NCI-H128 (cell line): ENCODE results near the gene WNT10A.

Source experiments
- DNase-seq: peaks from one replicate; lab custom pipeline; 2025; ENCODE audit not compliant: unreplicated experiment; lab: John Stamatoyannopoulos, UW

The WNT10A gene

DNA sequence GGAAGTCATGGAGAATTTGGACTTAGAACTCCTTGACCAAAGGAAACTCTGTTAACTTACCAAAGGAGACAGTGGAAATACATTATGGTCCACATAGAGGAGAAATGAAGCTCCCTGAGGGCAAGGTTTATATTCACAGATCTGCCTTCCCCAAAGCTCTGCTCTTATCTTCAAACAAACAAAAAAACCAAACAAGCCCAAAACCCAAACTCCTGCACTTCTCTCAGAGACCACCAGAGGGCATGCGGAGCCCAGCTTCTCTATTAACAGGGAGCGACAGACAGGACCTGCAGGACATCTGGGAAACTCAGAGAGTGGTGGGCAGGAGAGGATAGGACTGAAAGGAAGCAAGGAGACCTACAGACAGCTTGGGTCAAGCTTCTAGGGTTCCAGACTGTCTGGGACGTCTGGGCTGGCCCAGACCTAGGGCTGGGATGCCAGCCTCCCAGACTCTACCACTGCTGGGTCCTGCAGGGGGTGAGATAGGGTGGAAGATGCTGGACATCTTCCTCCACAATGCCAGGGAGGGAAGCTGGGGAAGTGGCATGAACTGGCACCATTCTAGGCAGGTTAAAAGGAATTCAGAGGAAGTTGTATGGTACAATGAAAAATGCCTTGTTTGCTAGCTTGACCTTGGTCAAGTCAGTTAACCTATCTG is 4.0 kb upstream of the WNT10A start:
- DNase-seq: peak; percentile 33

DNA sequence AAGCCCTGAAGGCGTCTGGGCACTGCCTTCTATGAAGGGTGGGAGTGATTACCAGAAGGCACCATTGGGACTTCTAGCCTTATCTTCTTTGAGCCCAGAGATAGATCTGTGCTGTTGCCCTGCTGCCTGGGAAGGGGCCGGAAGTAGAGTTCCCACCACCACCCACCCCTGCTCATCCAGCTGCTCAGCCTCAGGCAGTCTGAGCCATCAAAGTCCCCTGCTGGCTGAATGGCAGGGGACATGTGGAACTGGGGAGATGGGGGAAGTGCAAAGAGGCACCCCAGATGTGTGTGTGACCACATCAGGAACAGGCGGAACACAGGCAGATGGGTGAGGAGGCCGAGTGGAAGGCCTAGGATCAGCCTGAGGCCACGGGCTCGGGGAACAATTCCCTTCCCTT is 3.3 kb upstream of the WNT10A start:
- no peak for DNase-seq

DNA sequence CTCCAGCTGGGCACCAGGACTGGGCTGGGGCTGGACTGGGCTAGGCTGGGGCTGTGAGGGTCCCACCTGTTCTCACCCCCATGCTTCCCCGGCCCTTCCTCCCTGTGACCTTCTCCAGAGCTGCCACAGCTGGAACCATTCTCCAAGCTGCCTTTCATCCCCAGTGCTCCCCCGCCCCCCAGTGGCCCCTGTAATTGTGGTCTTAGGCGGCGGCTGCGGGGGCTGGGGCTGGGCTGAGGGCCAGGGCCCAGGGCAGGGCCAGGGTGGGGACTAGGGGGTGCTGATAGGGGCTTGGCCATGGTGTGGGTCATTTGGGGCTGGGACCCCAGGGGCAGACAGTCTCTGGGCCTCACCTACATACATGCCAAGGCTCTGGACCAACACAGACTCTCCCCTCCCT is 2.8 kb upstream of the WNT10A start:
- DNase-seq: no peak

DNA sequence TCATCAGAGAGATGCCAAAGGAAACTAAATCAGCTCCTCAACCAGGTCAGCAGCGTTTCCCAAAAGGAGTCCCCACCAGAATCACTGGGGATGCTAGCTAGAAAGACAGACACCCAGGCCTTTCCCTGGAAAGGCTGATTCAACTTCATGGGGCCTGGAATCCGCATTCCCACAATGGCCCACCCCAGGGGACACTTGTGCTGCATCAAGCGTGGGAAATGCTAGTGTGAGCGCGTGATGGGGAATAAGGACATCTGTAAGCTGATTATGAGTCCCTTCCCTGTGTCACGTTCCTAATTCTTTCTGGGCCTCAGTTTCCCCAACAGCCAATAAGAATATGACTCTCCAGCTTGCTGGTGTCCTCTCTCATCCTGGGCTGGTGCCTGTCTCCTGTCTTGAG is 2.2 kb upstream of the WNT10A start:
- DNase-seq: no peak

DNA sequence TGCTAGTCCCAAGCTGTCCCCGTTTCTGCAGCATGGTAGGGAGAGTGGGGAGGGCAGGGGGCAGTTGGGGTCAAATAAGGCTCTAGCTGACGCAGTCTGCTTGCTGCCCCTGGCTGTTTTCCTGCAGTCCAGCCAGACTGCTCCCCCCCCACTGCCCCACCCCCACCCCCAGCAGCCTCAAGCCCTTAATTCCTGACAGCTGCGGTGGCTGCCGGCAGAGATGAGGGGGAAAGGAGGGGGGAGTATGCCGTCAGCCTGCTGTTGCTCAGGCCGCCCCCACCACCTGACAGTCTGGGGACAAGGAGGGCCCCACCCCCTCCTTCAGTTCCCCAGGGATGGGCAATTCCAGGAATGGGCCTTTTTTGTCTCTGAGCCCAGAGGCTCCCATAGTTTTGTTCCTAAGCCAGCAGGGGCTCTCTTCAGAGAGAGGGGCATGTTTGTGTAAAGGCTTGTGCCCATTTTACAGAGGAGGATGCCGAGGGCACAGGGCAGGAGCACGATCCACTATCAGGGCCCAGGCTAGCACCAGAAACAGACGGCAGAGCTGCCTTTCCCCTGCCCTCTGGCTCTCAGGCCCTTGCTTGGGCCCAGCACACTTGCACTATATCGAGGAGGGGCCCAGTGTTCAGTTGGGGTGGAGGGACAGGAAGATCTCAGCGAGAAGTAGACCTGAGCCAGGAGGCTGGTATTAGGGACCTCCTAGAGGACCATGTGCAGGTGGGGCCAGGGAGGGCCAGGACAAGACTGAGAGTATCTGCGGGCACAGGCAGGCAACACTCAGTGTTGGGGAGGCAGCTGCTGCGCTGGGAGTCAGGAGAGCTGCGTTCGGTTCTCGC is 1.5 kb upstream of the WNT10A start:
- DNase-seq: no peak

DNA sequence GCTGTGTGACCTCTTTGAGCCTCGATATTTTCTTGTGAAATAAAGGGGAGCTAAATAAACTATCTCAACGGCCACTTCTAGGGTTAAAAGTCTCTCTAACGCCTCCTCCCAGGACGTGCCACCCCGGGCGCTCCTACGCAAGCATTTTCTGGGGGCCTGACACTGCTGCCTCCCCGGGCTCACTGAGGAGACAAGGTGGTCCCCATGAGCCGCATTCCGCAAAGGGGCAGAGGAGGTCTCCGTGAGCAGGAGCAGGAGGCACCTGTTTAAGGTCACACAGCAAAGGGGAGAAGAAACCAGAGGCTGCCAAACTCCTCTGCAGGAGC is 913 bp upstream of the WNT10A start:
- no peak for DNase-seq

DNA sequence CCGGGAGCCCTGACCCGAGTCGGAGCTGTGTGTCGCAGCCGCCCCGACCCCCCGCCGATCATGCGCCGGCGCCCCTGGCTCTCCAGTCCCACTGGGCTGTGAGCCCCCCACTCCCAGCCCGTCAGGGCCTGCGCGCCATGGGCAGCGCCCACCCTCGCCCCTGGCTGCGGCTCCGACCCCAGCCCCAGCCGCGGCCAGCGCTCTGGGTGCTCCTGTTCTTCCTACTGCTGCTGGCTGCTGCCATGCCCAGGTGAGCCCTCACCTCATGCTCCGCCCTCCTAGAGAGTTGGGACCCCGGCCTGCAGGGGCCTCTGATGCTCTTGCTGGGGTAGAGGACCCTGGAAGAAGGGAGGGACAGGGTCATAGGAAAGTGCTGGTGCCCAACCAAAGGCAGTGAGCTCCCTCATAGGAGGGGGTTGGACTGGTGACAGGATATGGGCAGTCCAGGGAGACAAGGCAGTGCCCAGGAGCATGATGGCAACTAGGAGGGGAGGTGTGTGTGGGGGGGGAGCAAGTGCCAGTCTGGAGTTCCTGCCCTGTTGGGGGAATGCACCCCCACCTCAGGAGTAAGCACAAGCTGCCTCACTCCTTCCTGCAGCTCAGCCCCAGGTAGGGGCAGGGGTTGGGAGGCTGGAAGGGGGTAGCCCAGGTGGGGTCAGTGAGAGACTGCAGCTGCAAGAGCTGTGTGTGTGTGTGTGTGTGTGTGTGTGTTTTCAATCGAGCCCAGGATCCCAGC is 375 bp downstream of the WNT10A start:
- DNase-seq: no peak

DNA sequence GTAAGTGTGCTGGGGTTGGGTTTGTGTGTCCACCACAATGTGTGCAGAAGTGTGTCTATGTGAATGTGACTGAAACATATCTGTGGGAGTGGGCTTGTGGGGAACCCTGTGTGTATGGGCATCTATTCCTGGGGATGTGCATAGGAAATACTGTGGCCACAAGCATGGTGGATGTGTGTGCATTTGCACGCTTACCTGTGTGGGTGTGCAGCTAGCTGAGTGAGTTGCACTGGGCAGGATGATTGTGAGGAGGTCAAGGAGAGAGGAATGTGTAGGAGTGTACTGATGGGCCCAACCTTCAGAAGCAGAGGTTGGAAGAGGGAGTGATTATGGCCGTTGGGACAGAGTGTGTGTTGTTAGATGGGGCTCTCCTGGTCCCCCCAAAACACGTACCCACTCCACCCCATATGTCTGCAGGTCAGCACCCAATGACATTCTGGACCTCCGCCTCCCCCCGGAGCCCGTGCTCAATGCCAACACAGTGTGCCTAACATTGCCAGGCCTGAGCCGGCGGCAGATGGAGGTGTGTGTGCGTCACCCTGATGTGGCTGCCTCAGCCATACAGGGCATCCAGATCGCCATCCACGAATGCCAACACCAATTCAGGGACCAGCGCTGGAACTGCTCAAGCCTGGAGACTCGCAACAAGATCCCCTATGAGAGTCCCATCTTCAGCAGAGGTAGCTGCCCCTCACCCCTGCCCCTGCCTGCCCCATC is 1.2 kb downstream of the WNT10A start:
- no peak for DNase-seq

DNA sequence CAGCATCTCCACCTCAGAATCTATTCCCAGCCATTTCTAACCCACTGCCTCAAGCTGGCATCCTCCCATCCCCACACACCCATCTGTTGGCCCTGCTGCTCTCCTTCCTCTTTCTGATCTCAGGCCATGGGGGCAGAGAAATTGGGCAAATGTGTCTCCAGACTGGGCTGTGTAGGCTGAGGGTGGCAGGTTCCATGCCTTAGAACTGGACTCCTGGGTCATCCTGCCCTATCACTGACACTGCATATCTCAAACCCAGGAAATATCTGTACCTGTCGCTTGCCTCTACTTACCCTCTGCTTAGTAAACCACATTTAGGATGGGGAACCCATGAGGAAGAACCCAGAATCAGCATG is 1.8 kb downstream of the WNT10A start:
- no peak for DNase-seq

DNA sequence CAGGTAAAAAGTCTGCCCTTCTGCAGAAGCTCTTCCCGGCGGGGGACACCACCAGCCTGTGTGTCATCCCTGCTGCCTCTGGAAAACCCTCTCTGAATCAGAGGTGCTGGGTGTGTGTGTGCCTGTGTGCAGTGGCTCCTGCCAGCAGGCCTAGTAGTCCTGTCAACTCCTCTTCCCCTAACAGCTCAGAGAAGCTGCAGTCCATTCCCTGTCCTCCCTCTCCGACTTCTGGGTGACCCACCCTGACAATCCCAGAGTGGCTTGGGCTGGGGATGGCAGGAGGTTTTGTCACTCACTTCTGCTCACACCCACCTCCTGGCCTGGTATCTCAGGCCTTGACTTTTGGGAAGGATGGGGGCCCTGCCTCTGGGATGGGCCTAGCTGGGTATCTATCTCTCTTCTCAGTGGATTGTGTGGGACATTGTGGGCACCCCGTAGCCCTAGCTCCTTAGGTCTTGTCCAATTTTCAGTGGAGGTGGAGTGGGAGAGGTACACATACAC is 2.3 kb downstream of the WNT10A start:
- DNase-seq: no peak

DNA sequence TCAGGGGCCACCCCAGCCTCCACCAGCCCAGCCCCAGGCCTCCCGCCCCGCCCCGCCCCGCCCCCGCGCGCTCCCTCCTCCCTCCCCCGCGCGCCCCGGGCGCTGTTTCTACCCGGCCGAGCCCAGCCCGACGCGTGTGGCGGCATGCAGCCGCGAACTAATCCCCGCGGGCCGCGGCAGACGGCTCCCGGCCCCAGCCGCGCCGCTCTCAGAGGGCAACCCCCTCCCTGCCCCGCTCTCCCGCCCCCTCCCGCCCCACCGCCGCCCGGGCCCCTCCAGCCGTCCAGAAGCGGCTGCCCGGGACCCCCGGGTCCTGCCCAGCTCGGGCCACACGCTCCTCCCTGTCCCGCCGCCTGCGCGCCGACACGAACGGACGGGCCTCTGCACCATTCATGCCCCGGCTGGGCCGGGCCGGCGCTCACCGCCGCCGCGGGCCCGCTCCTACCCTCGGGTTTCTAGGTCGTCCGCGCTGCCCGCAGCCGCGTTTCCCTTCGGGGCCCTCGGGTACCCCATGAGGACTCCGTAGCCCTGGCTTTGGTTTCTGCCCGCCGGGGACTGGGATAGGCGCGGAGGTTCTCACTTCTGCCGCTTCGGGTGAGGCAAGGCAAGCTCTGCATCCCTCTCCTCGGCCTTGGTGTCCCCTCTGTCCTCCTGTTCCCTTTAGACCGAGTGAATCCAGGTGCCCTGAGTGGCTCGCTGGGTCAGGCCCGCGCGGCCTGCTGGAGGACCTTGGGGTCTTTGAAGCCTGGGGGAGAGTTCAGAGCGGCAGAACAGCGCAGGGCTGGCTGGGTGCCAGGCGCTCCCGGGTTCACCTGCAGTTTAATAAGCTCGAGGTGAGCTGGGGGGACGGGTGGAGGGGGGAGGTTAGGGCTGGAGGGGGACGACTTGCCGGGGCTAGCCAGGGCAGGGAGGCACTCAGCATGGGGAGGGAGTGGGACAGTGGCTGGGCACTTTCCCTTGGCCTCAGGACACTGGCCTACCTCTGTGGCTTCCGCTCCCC is 3.1 kb downstream of the WNT10A start:
- DNase-seq: no peak

DNA sequence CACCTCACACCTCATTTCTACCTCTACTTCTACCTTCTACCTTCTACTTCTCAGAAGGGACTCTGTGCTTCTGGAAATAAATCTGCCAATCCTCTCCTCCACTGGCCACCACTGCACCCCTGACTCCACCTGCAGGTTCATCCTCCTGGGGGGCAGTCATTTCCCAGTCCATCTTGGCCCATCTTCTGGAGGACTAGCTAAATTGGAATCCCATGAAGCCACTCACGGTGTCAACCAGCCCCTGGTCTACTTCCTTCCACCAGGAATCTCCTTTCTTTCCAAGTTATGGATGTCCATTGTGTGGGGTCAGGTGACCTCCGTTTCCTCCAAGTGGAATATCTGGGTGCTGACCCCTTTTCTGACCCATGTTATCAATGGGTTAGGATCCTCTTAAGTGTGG is 3.9 kb downstream of the WNT10A start:
- no peak for DNase-seq

DNA sequence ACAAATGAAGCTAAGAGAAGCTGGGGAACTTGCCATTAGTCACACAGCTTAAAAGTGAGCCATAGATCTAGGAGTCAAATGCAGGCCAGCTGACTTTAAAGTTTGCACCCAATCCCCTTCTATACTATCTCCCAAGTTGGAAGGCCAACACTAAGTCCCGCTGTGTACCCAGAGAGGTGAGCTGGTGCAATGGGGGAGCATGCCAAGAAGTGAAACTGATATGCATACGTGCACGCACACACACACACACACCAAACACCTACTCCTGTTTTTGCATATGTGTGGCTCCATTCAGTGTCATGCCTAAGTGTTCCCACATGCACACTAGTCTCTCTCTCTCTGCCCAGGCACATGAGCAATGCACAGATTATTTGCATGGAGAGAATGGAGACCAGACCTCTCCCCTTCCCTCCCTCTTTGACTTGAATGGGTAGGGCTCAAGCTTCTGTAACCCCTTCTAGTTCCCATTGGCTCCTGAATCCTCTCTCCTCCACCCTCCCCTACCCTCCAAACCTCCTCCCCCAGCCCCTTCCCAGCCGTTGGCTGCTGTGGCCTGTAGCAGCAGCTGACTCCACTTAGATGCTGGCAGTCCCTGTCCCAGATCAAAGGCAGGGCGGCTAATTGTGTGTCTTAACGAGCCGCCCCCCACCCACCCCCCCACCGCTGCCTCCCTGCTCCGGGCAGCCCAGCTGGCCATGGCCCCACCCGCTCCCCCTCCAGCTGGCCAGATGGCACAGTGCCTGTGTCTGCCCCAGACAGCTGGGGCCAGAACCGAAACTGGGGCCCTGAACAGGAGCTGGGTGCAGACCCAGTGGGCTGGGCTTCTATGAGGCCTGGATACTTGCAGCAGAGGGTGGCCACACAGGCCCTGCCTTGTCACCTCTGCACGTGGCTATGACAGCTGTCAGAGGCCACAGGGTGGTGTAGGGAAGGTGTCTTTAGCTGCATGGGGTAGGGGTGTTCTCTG is 5.6 kb downstream of the WNT10A start:
- DNase-seq: no peak

DNA sequence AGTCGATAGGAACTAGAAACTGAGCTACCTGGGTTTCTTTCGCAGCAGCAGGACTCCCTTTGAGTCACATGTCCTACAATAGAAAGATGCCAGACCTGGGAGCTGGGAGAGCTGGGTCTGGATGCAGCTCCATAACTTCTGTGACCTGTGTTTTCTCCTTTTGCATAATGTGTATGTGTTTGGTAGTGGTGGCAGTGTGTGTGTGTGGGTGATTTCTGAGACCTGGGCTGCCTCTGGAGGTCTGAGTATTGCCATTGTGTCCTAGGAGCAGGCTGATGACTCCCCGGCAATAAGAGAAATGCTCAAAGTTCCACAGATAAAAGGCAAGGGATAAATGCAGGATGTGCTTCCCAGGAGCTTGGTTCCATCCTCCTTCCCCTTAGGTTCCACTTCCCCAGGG is 6.4 kb downstream of the WNT10A start:
- no peak for DNase-seq

DNA sequence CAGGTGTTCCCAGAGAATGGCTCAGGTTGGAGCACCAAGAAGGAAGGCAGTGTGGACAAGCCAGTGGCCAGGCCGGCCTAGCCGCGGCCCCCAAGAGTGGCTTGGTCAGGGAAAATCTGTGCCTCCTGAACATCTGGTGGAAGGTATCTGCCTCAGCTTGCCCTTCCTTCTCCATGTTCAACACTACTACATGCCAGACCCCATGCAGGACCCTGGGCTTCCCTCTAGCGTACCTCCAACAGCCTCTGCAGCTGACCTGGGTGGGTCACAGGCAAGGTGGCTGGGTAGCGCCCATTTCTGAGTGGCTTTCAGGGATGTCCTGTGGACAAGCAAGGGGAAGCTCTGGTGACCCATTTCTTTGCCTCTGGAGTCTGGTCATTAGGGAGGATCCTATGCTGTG is 7.7 kb downstream of the WNT10A start:
- no peak for DNase-seq

DNA sequence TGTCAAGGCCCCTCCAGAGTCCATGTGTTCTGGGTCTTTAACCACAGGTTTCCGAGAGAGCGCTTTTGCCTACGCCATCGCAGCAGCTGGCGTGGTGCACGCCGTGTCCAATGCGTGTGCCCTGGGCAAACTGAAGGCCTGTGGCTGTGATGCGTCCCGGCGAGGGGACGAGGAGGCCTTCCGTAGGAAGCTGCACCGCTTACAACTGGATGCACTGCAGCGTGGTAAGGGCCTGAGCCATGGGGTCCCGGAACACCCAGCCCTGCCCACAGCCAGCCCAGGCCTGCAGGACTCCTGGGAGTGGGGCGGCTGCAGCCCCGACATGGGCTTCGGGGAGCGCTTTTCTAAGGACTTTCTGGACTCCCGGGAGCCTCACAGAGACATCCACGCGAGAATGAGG is 9.3 kb downstream of the WNT10A start:
- no peak for DNase-seq

DNA sequence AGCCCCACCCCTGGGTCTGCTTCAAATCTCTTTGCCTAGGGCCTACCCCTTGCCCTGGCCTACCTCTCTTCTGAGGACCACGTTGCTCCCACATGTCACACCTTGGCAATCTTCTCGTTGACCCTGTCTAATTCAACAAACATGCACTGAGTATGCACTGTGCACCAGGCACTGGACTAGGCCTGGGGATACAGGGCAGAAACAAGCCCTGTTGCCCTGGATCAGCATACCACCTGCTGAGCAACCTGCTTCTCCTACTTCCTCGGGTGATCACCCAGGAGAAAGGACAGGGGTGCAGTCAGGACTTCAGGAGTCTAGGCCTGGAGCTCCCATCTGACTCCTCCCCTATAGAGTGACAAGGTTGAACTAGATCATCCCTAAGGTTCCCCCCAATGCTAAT is 9.7 kb downstream of the WNT10A start:
- DNase-seq: no peak

DNA sequence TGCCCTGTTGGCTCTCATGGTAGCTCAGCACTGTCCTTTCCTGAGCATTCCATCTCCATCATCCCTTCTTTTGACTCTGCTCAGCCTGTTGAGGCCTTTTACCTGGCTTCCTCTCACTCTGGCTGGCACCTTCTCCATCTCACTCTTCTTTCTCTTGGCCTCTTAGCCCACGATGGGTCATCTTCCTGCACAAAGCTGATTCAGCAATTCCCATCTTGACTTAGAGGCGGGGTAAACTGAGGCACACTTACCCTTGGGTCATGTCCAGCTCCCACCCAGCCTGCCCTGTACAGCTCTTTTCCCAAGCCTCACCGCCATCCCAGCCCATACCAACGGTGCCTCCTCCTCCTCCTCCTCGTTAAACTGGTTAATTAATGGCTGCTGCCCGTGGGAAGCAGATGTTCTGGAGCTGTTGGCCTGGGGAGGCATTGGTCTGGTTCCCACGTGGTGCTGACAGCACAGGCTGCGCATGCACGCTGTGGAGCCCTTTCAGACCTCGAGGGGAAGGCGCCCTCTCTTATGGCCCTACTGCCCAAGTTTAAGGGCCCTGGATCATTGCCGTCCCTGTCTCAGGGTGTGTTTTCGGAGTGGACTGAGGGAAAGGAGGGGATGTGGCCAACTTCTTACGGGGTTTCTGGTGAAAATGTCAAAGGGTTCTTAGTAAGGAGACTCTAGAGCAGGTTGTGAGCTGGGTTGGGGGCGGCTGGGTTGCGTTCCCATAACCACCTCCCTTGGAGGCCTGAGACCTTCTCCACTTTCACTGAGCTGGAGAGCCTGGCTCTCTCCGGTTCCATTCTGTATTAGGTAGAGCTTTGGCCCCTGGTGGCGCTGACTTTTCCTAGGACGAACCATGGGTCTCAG is 10.9 kb downstream of the WNT10A start:
- DNase-seq: no peak
